ENCODE measurements around the gene ARID1B. TPM values are rescaled to one million over a fixed set of nuclear protein-coding genes. Genes with fewer than 3 reads are reported as not detected.

The ARID1B gene
- total and polyA plus RNA-seq, 2 of the 13 experiments (the other 11 are each of a cell fraction or from before 2014, with no cell fraction given), result 20.1 to 32.6 TPM

DNA sequence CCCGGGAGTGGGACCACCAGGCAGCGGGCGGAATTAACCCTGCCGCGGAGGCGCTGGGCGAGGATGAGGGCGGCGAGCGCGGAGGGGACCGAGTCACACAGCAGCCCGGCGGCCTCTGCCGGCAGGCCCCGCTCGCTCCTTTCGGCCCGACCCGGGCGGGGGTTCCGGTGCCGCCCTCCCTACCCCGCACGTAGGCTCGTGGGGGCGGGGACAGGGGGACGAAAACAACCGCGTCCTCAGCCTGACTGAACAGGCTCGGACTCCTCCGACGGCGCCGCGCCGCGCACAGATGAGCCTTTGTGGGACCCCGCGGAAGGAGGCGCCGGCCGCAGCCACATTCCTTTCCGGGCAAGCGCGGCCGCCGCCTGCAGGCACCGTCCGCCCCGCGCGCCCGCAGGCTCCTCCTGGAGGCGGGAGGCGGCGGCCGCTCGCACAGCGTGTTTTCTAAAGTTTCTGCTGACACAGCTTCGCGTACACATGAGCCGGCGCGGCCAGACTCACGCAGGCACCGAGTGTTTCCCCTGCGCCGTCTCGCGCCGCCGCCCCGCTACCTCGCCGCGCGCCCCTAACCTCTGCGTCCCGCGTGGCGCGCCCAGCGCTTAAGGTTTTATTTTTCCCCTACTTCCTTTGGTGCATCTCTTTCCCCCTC lies 244.3 kb downstream of the ARID1B start (continued):
- TF ChIP-seq, protein P1, sequence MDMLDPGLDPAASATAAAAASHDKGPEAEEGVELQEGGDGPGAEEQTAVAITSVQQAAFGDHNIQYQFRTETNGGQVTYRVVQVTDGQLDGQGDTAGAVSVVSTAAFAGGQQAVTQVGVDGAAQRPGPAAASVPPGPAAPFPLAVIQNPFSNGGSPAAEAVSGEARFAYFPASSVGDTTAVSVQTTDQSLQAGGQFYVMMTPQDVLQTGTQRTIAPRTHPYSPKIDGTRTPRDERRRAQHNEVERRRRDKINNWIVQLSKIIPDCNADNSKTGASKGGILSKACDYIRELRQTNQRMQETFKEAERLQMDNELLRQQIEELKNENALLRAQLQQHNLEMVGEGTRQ (IDR thresholded peaks at IDR 0.05; ENCODE audit: low read depth, low read length), result no peak
- TF ChIP-seq, protein P1 (CRISPR knock-in tag; IDR thresholded peaks at IDR 0.05; ENCODE audit: borderline replicate concordance), result no peak; the same call in 1 of the 2 replicates
- TF ChIP-seq ZNF256 (CRISPR knock-in tag; conservative IDR thresholded peaks at IDR 0.05) (peak; percentile 29; the same call in 1 of the 2 replicates), ZMYM4 (CRISPR knock-in tag; IDR thresholded peaks at IDR 0.05) (peak; percentile 93), ZNF749 (CRISPR knock-in tag; IDR thresholded peaks at IDR 0.05; ENCODE audit: borderline replicate concordance) (peak; percentile 86), CHD2 (IDR thresholded peaks at IDR 0.05; ENCODE audit: low read depth, low read length) (no peak), ZNF850 (CRISPR knock-in tag; conservative IDR thresholded peaks at IDR 0.05) (peak; percentile 97; the same call in 1 of the 2 replicates), CEBPG (CRISPR knock-in tag; IDR thresholded peaks at IDR 0.05) (no peak; the same call in 1 of the 2 replicates), ZNF441 (CRISPR knock-in tag; IDR thresholded peaks at IDR 0.05; ENCODE audit: borderline replicate concordance) (peak; percentile 94; the same call in 1 of the 2 replicates), ZNF75D (CRISPR knock-in tag; IDR thresholded peaks at IDR 0.05; ENCODE audit: borderline replicate concordance) (no peak), POLR2G (IDR thresholded peaks at IDR 0.05; ENCODE audit: low read depth, low read length) (peak; percentile 99)
- TF ChIP-seq, protein P2, sequence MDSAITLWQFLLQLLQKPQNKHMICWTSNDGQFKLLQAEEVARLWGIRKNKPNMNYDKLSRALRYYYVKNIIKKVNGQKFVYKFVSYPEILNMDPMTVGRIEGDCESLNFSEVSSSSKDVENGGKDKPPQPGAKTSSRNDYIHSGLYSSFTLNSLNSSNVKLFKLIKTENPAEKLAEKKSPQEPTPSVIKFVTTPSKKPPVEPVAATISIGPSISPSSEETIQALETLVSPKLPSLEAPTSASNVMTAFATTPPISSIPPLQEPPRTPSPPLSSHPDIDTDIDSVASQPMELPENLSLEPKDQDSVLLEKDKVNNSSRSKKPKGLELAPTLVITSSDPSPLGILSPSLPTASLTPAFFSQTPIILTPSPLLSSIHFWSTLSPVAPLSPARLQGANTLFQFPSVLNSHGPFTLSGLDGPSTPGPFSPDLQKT (CRISPR knock-in tag; IDR thresholded peaks at IDR 0.05; ENCODE audit: borderline replicate concordance), result no peak
- TF ChIP-seq, protein P3, sequence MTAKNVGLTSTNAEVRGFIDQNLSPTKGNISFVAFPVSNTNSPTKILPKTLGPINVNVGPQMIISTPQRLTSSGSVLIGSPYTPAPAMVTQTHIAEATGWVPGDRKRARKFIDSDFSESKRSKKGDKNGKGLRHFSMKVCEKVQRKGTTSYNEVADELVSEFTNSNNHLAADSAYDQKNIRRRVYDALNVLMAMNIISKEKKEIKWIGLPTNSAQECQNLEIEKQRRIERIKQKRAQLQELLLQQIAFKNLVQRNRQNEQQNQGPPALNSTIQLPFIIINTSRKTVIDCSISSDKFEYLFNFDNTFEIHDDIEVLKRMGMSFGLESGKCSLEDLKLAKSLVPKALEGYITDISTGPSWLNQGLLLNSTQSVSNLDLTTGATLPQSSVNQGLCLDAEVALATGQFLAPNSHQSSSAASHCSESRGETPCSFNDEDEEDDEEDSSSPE (CRISPR knock-in tag; IDR thresholded peaks at IDR 0.05), result peak; percentile 76
- TF ChIP-seq, protein P4, sequence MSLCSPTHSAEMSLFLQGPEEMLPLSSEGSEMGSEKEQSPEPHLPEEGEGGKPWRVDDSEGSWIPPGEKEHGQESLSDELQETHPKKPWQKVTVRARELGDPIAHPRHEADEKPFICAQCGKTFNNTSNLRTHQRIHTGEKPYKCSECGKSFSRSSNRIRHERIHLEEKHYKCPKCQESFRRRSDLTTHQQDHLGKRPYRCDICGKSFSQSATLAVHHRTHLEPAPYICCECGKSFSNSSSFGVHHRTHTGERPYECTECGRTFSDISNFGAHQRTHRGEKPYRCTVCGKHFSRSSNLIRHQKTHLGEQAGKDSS (CRISPR knock-in tag; IDR thresholded peaks at IDR 0.05; ENCODE audit: borderline replicate concordance, low read depth), result peak; percentile 95
- TF ChIP-seq, protein P5, sequence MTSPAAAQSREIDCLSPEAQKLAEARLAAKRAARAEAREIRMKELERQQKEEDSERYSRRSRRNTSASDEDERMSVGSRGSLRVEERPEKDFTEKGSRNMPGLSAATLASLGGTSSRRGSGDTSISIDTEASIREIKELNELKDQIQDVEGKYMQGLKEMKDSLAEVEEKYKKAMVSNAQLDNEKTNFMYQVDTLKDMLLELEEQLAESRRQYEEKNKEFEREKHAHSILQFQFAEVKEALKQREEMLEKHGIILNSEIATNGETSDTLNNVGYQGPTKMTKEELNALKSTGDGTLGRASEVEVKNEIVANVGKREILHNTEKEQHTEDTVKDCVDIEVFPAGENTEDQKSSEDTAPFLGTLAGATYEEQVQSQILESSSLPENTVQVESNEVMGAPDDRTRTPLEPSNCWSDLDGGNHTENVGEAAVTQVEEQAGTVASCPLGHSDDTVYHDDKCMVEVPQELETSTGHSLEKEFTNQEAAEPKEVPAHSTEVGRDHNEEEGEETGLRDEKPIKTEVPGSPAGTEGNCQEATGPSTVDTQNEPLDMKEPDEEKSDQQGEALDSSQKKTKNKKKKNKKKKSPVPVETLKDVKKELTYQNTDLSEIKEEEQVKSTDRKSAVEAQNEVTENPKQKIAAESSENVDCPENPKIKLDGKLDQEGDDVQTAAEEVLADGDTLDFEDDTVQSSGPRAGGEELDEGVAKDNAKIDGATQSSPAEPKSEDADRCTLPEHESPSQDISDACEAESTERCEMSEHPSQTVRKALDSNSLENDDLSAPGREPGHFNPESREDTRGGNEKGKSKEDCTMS (CRISPR knock-in tag; conservative IDR thresholded peaks at IDR 0.05), result no peak
- TF ChIP-seq, protein P6, sequence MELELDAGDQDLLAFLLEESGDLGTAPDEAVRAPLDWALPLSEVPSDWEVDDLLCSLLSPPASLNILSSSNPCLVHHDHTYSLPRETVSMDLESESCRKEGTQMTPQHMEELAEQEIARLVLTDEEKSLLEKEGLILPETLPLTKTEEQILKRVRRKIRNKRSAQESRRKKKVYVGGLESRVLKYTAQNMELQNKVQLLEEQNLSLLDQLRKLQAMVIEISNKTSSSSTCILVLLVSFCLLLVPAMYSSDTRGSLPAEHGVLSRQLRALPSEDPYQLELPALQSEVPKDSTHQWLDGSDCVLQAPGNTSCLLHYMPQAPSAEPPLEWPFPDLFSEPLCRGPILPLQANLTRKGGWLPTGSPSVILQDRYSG (CRISPR knock-in tag; IDR thresholded peaks at IDR 0.05), result 0 out of 2 replicates have a peak, but pooled peaks have one; percentile 28
- TF ChIP-seq, protein P7, sequence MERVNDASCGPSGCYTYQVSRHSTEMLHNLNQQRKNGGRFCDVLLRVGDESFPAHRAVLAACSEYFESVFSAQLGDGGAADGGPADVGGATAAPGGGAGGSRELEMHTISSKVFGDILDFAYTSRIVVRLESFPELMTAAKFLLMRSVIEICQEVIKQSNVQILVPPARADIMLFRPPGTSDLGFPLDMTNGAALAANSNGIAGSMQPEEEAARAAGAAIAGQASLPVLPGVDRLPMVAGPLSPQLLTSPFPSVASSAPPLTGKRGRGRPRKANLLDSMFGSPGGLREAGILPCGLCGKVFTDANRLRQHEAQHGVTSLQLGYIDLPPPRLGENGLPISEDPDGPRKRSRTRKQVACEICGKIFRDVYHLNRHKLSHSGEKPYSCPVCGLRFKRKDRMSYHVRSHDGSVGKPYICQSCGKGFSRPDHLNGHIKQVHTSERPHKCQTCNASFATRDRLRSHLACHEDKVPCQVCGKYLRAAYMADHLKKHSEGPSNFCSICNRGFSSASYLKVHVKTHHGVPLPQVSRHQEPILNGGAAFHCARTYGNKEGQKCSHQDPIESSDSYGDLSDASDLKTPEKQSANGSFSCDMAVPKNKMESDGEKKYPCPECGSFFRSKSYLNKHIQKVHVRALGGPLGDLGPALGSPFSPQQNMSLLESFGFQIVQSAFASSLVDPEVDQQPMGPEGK (CRISPR knock-in tag; IDR thresholded peaks at IDR 0.05), result peak; percentile 100
